NCI-H510A treated with DMSO at 0.1 percent for 48 hours (cell line): ENCODE results near the gene TWIST2.

Experiments used
- DNase-seq: peaks from one replicate; lab custom pipeline; 2025; lab: John Stamatoyannopoulos, UW

TWIST2 gene

DNA sequence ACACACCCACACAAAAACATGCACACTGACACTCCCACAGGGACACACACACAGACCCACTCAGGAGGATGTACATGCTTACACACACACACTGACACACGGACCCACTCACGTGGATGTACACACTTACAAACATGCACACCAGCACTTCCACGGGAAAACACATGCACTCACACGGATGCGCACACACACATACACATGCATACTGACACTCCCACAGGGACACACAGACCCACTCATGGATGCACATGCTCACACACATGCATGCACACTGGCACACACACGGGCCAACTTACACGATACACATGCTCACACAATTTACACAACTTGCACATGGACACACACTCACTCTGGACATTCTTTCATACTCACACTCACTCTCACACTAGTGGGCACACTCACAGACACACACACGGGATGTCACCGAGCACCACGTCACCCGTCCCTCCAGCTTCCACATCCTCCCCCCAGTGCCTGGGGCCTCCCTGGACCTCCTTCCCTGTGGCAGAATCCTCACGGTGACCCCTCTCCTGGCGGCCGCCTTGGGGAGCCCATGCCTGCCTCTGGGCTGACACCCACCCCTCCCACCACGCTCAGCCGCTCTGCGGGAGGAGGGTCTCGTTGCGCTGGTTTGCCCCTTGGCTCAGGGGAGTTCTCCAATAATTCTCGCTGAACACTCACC lies 58.5 kb downstream of the TWIST2 start:
- no peak for DNase-seq

DNA sequence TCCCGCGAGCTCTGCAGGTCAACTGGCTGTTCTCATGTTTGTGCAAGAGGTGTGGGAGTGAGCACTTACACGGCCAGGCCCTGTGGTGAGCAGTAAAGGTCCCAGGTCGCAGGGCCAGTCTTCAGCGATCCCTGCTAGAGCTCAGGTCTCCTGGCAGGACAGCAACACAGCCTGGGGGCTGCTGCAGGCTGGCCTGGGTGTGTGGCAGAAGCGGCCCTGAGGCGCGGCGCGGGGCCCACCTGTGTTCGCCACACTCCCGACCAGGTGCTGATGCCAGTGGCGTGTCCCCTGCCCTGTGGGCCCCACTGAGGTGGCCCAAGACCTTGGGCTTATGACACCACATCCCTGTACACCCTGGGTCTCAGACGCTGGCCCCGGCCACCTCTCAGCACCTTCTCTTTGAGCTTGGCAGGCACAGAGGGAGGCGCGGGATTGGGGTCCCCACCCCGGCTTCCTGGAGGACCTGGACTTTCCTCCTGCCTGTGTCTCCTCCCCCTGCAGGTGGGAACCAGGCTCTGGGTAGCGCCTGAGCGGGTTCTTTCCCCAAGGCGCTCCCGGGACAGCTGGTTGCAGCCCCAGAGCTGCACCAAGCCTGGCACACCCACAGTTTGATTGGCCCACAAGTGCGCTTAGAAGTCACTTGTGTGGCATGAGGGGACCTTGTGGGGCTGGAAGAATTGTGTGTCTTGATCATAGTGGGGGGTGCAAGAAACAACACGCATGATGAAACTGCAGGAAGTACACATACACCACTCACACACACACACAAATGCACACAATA lies 59.2 kb downstream of the TWIST2 start:
- DNase-seq, result no peak

DNA sequence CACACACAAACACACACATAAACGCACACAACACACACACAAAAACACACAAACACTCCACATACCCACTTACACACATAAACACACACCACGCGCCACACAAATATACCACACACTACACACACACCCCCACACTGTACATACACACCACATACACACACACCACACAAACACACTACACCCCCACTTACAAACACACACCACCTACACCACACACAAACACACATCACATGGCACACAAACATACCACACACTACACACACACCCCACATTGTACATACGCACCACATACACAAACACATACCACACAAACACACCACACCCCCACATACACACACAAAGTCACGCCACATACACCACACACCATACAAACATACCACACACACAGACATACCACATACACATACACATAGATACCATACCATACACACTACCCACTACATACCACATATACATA lies 59.9 kb downstream of the TWIST2 start:
- DNase-seq, result no peak

DNA sequence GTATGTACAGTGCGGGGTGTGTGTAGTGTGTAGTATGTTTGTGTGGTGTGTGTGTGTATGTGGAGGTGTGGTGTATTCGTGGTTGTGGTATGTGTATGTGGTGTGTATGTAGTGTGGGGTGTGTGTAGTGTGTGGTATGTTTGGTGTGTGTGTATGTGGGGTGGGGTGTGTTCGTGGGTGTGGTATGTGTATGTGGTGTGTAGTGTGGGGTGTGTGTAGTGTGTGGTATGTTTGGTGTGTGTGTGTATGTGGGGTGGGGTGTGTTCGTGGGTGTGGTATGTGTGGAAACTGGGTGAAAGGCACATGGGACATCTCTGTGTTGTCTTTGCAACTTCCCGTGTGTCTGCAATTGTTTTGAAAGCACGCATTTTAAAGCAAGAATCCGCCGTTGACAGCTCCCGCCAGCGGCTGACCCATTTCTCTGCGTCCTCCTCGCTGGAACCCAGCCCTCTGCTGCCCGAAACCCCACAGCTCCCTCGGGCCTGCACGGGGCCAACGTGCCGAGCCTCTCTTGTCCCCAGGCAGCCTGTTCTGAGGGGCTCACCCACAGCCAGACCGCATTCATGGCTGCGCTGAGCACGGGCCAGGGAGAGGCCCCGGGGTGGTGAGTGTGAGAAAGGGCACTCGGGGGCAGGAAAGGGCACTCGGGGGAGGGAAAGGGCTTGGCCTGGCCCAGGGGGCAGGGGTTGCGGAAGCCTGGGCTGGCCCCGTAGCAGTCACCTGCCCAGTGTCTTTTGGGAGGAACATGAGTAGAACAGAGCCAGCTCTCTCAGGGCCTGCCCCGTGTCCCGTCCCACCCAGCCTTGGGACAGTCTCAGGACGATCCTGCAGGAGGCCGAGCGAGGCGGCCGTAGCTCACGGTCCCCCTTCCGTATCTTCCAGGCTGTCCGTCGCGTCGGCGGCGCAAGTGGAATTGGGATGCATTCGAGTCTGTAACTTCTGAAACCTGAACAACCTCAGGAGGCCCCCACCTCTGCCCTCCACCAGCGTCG lies 61.4 kb downstream of the TWIST2 start:
- DNase-seq, result no peak

DNA sequence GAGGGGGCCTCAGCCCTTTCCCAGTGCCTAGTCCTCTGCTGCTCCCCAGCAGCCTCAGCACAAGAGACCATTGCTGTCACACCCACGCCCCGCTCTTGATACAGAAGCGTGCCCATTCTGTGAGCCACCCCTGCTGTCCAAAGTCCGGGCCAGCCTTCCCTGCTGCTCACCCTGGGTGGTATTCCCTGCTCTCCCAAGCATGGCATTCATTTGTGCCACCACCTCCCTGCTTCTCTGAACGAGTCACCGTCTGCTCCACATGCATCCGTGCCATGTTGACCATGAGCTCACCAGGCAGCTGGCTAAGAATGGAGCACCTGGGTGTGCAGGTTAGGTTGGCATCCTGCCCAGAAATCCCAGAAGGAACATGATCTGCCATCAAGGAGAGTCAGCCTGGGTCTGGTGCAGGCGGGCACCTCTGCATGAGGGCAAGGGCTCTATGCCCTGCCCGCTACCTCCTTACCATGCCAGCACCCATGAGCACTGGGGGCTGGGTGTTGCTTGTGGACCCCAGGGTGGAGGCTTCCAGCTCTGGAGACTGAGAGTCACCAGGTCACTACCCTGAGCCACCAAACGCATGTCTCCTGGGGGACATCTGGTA lies 63.0 kb downstream of the TWIST2 start:
- DNase-seq, result peak; percentile 0

DNA sequence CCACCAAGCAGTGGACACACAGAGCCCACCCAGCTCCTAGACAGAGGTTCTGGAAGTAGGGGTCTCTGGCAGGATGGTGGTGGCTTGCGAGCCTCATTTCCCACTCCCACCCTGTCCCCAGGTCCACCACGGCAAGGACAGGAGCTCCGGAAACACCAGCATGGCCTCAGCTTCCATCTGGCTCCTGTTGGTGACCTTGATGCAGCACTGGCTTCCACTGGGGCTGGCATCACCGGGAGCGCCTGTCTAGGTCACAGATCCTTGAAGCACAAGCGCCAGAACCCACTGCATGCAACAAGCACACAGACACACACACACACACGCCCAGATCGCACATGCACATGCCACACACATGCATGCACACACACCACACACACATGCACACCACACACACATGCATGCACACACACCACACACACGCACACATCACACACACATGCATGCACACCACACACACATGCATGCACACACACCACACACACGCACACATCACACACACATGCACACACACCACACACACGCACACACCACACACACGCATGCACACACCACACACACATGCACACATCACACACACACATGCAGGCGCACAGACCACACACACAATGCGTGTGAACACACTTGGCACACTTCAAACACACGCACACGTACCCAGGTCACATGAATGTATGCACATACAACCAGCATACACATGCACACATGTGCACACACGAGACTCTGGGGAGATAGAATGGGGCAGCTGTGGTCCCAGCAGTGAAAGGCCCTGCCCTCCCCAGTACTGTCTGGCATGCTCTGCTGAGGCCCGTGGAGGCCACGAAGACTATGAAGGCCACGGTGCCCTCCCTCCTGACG lies 63.7 kb downstream of the TWIST2 start:
- no peak for DNase-seq

DNA sequence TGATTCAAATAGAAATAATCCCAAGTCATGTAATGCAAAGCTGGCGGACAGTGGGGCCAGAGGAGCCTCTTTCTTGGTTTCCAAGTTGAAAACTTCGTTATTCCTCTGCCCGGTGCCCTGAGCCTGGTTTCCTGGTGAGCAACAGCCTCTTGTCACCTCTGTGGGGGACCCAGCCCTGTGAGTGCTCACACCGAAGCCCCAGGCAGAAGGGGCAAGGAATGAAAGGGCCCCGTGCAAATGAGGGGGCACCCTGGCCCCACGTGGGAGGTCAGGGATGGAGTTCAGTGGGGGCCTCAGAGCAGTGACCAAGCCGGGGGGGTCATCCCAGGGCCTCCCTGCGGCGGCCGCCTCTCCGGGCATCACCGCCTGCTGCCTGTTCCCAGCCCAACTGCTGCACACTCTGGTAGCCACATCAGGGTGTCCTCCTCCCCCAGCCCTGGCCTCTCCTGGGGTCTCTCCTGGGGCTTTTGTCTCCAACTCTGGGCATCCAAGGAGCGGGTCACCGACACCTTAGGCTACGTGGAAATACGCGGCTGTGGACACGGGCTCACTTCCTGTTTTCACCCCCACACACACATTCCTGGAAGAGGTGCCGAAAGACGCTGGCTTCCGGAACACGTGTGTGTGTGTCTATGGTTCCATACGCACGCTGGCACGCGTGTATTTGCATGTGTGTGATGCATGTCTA lies 64.5 kb downstream of the TWIST2 start:
- no peak for DNase-seq

DNA sequence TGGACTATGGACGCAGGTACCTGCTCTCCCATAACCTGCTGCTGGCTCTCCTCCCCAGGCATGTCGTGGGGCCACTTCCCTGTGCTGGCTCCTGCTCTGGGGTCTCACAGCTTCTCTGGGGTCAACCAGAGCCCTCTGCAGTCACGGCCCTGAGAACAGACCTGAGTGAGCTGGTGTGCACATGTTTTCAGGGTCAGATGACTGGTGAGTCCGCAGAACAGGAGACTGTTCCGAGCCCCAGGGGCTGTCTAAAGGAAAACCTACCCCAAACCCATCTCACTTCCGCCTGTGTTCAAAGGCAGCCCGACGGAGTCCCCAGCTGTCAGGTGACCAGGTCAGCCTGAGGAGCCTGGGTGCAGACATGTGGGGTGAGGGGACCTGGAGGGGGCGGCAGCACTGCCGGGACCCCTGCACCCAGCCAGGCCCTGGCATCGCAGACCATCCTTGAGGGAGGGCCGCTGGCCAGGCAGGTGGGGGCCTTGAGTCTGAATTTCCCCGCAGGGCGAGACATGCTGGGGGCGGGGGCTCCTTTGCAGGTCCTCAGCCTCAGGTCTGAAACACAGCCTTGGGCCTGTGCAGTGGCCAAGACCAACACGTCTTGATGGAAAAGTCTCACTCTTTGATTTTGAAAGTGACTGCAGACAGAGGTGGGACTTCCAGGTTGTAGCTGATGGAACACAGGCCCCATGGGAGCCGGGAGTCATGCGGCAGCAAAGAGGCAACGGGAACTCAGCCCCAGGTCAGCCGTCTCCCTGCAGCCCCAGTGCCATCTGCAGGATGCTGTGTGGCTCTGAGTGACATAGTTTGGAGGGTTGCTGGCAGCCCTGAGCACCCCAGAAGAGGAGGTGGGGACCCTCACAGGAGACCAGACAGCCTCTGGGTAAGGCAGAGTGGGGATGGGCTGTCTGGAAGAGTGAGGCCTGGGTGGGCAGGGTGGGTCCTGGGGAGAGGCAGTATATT lies 65.3 kb downstream of the TWIST2 start:
- no peak for DNase-seq

DNA sequence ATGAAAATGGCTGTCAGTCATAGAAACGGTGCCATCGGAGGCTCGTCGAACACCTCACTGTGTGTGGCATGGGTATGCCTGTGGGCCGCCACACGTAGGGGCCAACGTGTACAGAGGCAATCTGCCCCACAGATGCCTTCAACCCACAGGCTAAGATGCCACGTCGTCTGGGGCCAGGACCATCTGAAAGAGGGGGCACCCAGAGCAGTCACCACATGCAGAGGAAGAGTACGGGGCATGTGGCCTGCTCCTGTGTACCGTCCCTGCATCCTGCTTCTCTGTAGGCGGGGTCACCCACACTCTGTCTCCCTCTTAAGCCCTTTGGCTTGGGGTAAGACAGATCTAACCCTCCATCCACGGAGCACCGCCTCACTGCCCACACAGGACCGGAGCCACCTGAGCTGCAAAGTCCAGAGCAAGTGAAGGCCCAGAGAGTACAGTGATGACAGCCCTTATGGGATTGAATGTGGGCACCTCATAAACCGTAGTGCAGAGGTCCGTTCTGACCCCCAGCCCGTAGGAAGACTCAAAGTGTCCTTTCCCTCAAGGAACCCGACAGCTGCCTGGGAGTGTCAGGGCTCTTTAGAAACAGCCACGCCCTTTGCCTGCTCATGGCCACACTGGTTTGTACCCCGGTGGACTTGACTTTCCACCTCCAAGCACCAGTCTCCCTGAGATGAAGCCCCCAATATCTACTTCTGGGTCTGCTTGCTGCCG lies 66.2 kb downstream of the TWIST2 start:
- no peak for DNase-seq

DNA sequence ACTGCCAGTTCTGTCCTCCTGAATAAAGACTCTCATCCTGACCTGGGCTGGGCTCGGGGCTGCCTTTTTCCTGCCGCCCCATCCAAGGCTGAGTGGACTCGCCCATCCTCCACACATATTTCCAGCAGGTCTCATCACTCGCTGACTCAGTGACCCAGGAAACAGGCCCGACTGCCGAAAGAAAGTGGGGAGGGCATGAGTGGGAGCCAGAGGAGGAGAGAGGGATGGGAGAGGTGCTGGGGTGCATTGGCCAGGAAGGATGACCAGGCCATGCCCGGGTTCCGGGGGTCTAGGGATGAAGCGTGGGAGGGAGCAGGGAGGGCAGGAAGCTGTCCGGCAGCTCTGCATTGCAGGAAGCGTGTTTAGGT lies 66.7 kb downstream of the TWIST2 start:
- no peak for DNase-seq

DNA sequence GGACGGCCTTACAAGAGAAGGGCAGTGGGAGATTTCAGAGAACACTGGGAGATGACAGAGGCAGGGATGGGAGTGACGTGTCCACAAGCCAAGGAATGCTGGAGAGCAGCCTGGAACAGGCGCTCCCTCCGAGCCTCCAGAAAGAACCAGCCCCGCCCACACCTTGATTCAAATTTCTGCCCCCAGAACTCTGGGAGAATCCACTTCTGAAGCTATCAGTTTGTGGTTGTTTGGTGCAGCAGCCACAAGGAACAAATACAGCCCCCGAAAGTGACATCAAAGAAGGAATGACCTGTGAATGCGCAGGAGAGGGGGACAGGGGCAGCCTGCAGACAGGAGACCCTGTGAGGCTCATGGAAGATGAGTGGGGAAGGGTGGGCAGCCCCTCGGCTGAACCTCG lies 67.3 kb downstream of the TWIST2 start:
- DNase-seq, result no peak

DNA sequence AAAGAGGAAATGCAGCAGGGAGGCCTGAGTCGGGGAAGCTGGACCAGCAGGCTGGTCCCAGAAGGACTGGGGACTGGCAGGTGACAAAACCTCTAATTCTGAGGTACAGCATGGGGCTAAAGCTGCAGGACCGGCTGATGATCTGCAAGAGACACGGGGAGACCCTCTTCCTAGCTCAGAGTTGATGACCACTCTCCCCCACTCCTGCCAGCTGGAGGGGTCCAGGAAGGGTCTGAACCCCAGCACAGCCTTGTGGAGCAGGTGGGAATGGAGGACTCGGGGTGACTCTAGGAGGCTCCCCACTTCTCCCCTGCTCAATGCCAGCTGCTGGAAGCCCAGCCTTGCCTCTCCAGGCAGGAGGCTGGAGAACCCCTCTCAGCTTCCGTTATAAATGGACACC lies 67.7 kb downstream of the TWIST2 start:
- no peak for DNase-seq

DNA sequence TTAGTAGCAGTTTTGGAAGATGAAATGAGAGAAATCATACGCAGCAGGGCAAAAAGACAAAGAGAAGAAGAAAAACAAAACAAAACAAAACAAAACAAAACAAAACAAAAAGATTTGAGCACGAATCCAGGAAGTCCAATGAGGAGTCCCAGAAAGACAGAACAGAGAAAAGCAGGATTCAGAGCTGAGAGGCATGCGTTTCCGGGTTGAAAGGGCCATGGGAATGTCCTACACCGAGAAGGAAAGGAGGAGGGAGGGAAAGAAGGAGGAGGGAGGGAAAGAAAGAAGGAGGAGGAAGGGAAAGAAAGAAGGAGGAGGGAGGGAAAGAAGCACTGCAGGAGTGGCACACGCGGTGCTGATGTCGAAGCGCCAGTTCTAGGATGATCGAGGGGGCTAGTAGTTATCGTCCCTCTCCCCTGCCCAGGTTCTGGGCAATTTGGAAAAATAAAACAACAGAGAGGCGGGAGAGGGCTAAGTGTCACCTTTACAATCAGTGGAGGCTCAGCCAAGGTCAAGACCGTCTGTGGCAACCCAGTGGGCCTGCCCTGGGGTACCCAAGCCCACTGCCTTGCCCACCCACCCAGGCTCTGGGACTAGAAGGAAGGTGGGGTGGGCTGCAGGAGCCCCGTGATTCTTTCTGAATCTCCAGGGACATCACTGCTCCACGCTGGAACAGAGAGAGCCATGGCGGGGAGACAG lies 68.4 kb downstream of the TWIST2 start:
- DNase-seq, result no peak

DNA sequence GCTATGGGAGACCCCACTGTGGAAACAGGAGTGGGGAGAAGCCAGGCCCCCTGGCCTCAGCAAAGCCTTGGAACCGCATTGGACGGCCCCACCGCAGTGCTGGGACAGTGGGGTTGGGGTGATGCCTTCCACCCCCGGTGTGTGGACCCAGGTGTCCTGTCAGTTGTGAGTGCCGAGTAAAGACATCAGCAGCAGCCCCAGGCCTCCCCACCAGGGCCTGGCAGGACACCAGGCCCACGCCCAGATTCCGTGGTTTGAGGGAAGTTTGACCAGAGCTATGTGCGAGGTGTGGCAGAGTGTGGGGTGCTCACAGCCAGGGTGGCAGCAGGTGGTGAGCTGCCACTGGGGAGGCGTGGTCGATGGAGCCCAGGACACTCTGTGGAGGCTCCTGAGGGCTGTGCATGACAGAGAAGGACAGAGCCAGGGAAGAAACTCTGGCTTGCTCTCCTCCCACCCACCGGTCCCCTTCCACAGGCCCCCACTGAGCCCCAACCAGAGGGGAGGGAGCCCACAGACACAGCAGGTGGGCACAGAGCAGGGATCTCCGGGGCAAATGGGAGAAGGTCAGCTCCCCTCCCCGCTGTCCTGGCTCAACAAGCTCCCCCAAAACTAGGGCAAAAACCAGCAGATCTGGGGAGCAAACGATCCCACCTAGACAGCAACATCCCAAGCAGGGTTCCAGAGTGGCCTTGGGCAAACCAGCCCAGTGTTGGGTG lies 69.1 kb downstream of the TWIST2 start:
- no peak for DNase-seq

DNA sequence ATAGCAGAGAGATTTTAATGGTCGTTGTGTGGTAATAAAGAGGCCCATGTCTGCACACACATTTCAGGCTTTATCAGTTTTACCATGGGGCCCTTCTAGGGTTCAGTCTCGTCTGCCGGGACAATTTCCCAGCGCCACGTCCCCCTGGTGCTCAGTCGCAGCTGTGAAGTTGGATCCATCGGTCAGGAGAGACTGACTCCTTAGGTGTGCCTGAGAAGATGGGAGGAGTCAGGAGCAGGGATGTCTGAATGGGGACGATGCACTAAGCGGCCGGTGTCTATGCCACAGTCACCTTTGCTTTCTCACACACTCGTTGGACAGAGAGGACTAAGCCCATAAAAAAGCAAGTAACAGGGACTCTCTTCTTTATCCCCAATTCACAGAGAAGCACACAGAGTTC lies 71.4 kb downstream of the TWIST2 start:
- no peak for DNase-seq

DNA sequence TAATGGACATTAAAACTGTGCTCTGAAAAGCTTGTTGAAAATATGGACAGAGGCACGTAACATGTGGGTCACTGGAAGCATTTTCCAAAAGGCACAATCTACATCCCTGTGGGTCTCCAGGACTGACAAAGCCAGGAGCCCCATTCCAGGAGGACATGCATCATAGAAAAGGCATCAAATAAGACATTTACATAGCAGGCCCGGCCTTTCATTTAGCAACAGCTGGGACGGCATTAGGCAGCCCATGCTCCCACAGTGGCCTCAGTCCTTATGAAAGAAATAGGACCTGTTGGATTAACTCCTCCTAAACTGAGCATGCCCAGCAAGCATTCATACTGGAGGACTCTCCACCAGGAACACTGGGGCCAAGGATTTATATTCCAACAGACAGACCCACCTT lies 72.2 kb downstream of the TWIST2 start:
- DNase-seq, result no peak

DNA sequence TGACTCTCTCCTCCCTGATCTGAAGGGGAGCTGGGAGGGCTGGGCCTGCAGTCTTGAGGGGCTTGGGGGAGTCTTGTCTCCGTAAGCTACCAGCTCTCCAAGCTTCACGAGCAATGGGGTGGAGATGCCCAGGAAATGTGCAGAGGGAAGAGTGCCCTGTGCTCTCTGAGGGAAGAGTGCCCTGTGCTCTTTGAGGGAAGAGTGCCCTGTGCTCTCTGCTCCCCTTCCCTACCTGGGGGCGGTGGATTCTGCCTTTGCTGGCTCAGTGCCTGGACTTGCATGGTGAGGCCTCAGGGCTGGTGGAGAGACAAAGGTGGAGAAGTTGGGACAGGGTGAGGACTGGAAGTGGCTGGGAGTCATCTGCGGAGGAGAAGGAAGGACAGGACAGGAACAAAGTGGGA lies 72.7 kb downstream of the TWIST2 start:
- no peak for DNase-seq
